ENCODE measurements around the gene BNC2.

Gene BNC2

GRCh38 chr9:16664211-16664610, 206.3 kb downstream of the BNC2 start:
- no peak for FAIRE-seq

- no peak for FAIRE-seq
Observed at GRCh38 chr9:16661816-16662215, 208.7 kb downstream of the BNC2 start.

DNA sequence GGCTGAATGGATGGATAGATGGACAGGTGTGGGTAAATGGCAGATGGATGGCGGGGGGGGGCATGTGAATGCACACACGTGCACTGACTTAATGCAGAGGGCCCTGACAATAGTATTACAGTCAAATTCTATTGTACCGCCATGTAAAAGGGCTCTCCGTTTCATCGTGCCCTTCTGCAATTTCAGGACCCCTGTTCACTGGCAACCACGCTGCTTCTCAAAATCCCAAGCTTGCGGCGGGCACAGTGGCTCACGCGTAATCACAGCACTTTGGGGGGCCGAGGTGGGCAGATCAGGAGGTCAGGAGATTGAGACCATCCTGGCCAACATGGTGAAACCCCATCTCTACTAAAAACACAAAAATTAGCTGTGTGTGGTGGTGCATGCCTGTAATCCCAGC, 211.4 kb downstream of the BNC2 start:
- no peak for FAIRE-seq

DNA sequence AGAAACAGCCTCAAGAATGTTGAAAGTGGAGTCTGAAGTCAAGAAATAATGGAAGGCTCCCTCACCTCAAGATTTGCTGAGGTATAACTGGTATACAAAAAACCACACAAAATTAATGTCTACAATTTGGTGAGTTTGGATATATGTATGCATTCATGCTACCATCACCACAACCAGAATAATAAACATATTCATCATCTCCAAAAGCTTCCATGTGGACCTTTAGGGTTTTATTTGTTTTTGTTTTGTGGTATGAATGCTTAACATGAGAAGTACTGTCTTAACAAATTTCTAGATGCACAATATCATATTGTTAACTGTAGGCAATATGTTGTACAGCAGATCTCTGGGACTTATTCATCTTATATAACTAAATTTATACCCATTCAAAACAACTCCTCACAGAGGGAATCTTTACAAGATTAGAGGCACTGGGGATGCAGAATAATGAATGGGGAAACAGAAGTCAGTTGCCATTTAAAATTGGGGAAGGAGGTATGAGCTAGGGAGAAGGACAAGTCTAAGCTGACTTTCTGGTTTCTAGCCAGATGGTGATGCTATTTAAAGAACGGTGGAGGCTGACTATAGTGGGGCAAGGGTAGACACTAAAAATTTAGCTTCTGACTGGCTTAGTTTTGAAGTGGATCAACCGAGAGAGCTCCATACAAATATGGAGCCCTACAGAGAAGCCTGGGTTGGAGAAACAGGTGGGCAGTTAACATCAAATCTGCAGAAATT, 213.9 kb downstream of the BNC2 start:
- no peak for FAIRE-seq

- FAIRE-seq, result no peak
Observed at GRCh38 chr9:16654596-16655126, 215.8 kb downstream of the BNC2 start.

- FAIRE-seq, result no peak
Observed at GRCh38 chr9:16653491-16654399, 216.7 kb downstream of the BNC2 start.

- FAIRE-seq, result no peak
Observed at GRCh38 chr9:16652582-16652981, 217.9 kb downstream of the BNC2 start.

- FAIRE-seq, result no peak
Observed at GRCh38 chr9:16651446-16651964, 219.0 kb downstream of the BNC2 start.

DNA sequence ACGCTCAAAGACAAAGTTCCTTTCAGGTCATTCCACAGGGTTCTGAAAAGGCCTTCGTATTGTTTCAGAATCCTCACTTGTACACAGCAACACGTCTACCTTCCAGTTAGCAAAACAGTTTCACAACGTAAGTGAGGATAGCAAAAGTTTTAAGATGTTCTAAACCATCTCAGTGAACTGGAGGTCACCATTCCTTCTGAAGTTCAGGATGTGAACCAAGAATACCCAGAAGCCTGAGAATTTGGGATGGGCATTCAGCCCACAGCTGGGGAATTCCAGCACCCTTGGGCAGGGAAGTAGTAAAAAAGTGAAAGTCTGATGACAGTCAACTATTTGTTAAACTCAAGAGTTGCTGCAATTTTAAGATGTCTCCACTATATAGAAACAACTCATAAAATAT, 224.5 kb downstream of the BNC2 start:
- FAIRE-seq, result no peak

GRCh38 chr9:16642421-16643109, 227.9 kb downstream of the BNC2 start:
- no peak for FAIRE-seq

DNA sequence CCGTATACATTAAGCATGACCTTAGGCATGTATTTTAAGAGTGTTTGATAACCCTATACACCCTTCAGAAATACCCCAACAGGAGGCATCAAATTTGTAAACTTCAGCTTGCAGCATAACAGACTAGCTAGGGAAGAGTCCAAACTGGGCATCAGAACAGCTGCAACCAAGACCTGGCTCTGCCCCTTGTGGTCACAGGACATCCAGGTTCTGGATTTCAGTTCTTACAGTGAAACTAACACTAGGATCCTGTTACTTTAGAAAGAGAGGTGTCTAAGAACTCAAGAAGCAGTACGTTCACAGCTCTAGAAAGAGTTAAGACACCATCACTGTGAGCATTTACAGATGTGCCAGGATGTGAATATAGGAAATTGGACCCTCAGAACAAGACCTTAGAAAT, 229.8 kb downstream of the BNC2 start:
- no peak for FAIRE-seq

DNA sequence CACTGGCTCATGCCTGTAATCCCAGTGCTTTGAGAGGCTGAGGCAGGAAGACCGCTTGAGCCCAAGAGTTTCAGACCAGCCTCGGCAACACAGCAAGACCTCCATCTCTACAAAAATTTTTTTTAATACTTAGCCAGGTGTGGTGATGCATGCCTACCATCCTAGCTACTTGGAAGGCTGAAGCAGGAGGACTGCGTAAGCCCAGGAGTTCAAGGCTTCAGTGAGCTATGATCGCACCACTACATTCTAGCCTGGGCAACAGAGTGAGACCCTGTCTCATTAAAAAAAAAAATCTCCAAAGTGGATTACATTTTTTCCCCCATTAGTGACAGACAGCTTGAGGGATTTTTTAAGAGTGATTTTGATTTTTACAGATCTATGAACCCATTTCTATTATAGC, 230.8 kb downstream of the BNC2 start:
- no peak for FAIRE-seq

DNA sequence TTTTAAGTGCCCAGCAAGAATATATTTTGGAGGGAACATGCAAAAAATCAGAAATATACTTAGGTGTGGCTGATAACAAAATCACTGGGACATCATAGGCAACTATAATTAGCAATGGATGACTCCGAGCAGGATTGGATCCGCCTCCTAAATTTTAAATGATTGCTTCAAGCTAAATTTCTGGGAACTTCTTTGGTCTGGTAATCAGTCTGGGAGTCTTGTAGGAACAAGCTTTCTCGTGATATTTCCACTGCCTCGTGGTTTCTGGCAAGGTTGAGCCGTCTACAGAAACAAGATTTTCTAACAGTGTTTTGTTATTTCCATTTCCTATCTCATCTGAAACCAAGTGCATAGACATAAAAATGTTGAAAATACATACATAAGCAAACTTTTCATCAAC, 232.6 kb downstream of the BNC2 start:
- FAIRE-seq, result no peak

DNA sequence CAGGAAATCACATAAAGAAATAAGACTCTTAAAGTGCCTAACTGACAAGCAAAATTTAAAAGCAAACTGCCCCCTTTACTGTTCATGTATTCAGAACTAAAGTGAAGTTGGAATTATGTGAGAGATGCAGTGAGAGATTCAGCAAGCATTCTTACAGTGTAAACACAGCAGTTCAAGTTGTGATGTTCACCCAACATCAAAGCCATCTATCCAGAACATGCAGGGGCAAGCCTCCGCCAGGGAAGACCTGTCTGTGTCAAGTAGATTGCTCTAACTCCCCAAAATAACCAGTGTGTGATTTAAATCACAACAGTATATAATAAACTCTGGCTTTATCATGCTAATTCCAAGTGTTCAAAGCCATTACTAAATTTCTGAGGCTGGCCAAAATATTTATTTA, 233.3 kb downstream of the BNC2 start:
- FAIRE-seq, result no peak

DNA sequence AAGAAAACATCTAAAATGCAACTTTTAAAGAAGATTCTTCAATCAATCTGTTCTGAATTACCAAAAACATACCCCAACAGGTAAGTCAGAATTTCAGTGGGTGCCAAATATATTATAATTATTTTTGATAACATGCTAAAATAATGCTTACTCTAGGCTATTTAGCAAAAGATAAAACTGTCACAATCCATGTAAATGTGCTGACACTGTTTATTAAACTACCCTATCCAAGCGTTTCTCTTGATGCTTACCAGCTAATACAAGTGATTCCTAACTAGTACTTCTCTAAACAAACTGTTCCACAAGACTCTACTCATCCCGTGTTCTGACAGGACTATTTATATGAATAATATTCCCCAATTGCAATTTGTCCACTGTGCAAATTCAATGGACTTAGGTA, 236.7 kb downstream of the BNC2 start:
- FAIRE-seq, result no peak

- FAIRE-seq, result no peak
Observed at GRCh38 chr9:16628413-16628812, 242.1 kb downstream of the BNC2 start.

- no peak for FAIRE-seq
Observed at GRCh38 chr9:16627967-16628366, 242.5 kb downstream of the BNC2 start.

- no peak for FAIRE-seq
Observed at GRCh38 chr9:16627521-16627920, 242.9 kb downstream of the BNC2 start.

DNA sequence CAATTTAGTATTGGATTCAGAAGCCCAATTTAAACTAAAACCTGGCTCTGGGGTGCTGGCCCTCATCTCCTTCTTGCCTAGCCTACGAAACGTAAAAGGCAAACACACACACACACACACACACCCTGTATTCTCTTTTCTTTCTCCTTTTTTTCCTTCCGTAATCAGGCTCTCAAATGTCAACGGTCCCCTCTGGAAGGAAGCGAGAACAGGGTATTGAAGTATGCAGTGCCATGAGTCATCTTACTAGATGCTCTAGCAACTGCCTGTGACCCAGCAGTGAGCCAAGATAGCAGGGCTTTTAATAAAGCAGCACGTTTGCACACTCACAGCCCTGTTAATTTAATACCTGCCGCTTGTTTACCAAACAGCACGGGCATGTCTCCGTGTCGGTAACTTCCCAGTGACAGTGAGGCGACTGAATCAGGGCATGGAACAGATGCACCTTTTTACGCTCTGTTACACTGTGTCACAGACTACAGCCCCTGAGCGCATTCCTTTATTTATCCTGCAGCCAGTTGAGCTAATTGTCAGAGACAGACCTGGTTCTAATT, 243.8 kb downstream of the BNC2 start:
- FAIRE-seq, result peak; percentile 43

- peak; percentile 51 for FAIRE-seq
Observed at GRCh38 chr9:16625811-16626210, 244.7 kb downstream of the BNC2 start.

- no peak for FAIRE-seq
Observed at GRCh38 chr9:16625161-16625631, 245.3 kb downstream of the BNC2 start.

DNA sequence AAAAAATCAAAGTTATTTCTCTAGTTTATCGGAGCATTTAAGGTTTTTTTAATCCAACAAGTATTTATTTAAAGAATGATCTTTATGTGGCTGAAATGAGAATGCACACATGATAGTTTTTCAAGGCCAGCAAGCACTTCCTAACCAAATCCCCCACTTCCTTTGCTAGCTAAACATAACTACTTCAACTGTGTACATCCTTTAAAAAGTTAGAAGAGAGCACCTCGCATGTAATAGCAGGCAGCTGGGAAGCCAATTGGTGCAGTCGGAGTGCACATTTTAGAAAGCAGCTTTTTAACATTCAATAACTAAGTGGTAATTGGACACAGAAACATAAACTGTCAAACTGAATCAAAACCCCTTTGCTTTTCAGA, 245.7 kb downstream of the BNC2 start:
- no peak for FAIRE-seq

Measured in TTC549 (cell line).